DMS153 (cell line): ENCODE results near the gene BLM.
"Not testable (repeated sequence)": the region's sequence is repeated elsewhere in the genome, so short reads cannot be mapped to it uniquely, and the experiment has no call there.

Experiments
- DNase-seq: peaks from one replicate; lab custom pipeline; 2025; lab: John Stamatoyannopoulos, UW

The BLM gene

DNA sequence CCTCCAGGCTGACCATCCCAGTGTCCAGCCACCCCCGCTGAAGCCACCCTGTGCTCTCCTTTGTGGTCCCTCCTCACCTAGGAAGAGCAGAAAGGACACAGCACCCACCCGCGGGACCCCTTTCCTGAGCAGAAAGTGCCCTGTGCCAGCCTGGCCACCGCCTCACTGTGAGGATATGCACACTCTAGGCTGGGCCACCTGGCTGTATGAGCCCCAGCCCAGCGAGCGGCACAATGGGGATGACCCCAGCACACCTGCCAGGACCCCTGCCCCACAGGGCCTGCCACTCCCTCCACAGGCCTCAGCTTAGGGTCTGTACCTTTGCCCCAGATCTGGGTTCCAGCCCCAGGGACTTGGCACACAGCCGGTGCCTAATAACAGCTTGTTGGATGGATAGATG is 103.3 kb downstream of the BLM start:
- no peak for DNase-seq

DNA sequence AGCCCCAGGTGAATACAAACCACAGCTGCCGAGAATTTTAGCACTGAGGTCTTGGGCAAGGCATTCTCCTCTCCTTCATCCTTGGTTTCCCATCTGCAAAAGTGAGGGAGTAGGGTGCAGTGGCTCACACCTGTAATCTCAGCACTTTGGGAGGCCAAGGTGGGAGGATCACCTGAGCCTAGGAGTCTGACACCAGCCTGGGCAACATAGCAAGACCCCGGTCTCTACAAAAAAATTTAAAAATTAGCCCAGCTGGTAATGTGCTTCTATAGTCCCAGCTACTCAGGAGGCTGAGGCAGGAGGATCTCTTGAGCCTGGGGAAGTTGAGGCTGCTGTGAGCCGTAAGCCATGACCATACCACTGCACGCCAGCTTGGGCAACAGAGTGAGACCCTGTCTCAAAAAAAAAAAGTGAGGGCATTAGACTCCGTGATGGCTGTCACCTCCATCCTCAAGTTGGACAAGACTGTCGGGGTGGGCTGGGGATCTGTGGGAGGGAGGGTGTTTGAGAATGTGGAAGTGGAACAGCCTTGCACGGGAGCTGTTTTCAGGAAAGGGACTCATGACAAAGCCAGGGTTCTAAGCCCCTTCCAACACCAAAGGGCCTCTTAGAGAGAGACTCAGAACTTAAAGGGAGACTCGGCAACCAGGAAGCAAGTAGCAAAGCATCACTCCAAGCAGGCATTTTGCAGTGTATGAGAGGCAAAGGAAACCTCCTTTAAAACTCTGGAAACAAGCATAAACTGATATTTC is 105.2 kb downstream of the BLM start:
- DNase-seq = no peak

DNA sequence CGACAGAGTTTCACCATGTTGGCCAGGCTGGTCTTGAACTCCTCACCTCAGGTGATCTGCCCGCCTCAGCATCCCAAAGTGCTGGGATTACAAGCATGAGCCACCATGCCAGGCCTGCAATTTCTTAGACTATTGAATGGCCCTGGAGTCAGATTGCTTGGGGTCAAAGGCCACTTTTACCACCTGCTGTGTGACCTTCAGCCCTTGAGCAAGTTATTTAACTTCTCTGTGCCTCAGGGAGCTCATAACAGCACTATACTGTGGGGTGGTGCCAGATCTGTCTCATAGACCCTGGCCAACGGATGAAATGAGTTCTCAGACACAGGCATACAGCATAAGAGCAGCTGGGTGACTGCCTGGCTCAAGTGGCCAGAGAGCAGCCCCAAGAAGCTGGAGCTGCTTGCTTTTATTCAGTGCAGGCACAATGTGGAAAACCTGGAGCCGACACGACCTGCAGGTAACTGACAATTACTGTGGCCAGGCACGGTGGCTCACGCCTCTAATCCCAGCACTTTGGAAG is 106.4 kb downstream of the BLM start:
- no peak for DNase-seq

DNA sequence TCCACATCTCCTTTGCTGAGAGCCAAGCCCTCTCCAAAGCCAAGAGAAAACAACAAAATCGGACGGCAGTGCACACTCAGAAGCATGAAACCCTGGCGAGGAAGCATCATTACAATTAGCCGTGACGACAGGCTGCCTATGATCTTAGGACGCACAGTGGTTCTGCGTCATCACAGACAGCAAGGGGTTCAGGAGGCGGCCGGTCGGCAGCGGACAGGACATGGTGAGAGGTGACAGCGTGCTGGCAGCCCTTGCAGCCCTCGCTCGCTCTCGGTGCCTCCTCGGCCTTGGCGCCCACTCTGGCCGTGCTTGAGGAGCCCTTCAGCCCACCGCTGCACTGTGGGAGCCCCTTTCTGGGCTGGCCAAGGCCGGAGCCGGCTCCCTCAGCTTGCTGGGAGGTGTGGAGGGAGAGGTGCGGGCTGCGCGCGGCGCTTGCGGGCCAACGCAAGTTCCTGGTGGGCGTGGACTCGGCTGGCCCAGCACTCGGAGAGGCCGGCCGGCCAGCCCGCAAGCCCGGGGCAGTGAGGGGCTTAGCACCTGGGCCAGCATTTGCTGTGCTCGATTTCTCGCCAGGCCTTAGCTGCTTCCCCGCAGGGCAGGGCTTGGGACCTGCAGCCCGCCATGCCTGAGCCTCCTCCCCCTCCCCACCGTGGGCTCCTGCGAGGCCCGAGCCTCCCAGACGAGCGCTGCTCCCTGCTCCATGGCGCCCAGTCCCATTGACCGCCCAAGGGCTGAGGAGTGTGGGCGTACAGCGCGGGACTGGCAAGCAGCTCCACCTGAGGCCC is 108.2 kb downstream of the BLM start:
- DNase-seq = not testable (repeated sequence)

DNA sequence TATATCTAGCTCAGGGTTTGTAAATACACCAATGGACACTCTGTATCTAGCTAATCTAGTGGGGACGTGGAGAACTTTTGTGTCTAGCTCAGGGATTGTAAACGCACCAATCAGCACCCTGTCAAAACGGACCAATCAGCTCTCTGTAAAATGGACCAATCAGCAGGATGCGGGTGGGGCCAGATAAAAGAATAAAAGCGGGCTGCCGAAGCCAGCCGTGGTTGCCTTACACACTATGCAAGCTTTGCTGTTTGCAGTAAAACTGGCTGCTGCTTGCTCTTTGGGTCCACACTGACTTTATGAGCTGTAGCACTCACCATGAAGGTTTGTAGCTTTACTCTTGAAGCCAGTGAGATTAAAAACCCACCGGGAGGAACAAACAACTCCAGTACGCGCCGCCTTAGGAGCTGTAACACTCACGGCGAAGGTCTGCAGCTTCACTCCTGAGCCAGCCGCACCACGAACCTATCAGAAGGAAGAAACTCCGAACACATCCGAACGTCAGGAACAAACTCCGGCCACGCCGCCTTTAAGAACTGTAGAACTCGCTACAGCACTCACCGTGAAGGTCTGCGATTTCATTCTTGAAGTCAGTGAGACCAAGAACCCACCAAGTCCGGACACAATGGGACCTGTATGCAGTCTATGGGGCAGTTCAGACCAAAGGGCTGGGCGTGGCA is 109.2 kb downstream of the BLM start:
- not testable (repeated sequence) for DNase-seq

DNA sequence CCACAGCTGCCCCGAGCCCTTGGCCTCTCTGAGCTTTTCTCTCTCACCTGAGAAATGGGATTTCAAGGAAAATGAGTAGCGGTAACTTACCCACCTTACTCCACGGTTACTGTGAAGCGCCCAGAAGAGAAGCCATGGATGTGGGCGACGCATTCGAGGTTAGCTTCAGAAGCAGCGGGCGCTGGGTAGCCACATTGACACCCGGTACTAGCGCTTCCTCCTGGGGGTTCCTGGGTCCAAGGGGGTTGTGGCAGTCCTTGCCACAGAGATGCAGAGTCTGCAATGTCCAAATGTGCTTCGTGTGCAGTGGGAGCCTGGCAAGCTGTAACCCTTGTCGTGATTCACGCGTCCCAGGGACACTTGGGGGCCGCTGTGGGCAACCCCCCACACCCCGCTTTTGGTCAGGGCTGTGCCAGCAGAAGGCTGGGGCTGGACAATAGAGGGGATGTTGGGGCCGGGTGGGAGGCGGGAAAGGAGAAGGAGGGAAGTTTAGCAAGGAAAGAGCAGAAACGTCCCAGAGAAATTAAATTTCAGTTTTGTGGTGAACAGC is 109.8 kb downstream of the BLM start:
- DNase-seq = no peak

DNA sequence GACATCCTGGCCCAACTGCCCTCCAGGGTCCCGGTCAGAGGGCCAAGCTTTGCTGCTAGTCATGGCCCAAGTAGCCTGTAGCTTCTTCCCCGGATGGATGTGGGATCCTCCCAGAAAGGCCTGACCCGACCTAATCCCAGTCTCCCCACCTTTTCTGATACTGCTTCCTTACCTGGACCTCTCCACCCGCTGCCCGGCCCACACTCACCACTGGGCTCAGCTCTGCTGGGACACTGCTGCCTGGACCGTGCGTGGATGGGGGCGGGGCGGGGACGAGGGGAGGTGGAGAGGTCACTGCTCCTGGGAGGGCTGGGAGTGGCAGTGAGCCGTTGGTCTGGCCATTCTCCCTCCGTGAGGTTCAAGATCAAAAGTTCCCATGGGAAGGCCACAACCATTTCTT is 111.0 kb downstream of the BLM start:
- DNase-seq = no peak

DNA sequence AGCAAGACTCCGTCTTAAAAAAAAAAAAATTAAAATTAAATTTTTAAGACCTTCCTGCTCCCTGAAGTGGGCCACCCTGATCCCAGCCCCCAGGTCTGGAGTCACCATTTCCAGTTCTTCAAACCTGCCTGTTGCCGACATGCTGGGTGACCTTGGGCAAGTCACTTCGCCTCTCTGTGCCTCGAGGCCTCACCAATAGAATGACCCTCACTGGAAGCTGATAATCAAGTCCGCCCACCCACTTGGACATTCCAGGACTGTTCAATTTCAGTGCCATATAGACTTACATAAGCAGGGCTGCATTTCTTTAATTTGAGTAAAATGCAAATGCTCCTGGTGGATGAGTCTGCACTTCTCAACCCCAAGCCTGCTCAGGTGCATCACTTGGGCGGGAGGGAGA is 112.0 kb downstream of the BLM start:
- DNase-seq = no peak

DNA sequence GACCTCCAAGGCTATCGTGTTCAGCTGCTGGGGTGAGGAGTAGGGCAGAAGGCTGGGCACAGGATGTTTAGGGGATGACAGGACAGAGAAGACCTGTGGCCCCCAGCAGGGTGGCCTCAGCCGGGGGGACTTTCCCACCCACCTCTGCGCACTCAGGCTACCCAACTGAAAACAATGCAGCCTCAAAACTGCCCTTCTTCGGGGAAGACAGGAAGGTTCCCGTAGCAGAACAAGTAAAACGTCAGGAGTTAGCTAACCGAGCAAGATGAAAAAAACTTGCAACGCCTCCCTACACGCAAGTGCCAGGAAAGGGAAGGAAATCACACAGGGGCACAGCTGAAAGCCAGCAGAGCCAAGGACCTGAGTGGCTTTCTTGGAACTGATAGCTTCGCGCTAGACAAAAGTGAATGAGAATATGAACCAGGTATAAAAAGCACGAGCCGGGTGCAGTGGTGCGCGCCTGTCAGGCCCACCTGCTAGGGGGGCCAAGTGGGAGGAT is 112.8 kb downstream of the BLM start:
- DNase-seq = no peak

DNA sequence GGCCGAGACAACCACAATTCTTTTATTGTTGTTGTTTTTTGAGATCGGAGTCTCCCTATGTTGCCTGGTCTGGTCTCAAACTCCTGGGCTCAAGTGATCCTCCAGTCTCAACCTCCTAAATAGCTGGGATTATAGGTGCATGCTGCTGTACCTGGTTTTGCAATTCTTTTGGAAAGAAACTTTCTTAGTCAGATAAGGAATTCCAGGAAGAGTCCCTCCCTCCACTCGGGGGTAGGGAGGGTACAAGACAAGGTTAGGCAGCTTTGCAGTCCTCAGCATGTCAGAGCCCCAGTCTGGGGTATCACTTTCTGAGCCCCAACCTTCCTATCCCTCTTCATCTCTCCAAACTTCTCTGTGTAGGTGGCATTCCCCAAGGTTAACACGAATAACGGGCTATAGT is 117.5 kb downstream of the BLM start:
- DNase-seq = no peak

DNA sequence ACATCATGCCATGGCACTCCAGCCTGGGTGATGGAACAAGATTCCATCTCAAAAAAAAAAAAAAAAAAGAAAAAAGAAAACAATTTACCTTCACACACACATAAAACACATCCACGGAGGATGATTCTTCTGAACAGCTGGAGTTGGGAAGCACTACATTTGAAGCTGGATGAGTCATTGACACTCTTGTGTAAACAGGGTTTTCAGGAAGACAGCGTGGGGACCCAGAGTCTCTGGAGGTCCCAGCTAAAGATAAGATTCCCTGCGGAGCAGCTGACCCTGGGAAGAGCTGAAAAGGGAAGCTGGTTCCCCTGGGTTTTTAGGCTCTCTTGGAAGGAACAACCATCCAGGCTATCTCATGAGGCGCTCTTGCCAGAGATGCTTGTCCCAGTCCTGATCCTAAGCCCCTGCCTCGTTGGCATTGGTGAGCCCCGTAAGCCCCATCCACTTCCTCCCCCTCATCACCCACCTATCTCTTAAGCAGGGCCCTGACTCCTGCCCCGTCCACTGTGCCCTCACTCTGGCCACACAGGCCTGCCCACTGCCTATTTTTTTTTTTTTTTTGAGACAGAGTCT is 119.2 kb downstream of the BLM start:
- DNase-seq = no peak

DNA sequence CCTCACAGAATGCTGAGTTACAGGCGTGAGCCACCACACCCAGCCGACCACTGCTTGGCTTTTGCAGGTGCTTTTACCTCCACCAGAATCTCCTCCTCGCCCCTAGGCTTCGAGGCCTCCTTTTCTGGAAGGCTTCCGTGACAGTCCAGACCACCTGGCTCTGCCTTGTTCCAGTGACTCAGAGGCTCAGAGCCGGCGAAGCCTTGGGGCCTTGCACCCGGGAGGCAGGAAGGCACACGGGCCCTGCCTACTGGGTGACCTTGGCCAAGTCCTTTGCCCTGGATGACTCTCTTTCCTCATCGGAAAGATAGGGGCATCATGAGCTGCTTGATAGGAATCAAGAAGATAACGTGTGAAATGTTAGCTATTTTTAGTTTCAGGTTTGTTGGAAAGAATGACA is 119.9 kb downstream of the BLM start:
- DNase-seq = no peak

DNA sequence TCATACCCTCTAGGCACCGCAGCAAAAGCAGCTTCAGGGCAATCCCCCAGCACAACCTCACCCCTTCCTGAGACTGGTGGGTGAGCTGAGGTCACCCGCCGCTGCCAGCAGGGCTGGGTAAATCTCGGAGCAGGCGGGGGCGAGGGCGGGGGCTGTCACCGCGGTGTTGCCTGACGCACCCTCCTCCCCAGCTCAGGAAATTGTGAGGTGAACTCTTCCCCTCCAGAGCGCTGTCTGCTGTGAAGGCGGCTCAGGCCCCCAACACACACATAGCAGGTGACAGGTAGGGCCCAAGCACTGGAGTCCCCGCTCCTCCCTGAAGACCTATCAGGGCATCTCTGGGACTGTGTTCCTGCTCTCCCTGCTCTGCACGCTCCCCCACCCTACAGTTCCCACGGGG is 121.0 kb downstream of the BLM start:
- DNase-seq = no peak

DNA sequence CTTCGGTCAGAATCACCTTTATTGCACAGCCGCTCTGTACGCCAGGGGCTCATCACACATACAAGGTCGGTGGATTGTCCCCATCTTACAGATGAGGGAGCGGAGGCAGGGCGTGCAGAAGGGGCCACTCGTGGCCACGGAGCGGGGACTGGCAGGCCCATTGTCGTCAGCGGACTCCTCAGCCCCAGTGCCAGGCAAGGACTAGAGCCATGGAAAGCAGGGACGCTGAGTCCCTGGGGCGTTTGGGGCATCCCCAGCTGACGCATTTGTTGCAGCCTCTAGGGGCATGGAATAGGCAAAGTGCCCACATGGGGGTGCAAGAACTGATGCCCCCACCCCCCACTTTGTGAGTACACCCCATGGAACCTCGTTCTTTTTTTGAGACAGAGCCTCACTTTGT is 121.4 kb downstream of the BLM start:
- DNase-seq = no peak

DNA sequence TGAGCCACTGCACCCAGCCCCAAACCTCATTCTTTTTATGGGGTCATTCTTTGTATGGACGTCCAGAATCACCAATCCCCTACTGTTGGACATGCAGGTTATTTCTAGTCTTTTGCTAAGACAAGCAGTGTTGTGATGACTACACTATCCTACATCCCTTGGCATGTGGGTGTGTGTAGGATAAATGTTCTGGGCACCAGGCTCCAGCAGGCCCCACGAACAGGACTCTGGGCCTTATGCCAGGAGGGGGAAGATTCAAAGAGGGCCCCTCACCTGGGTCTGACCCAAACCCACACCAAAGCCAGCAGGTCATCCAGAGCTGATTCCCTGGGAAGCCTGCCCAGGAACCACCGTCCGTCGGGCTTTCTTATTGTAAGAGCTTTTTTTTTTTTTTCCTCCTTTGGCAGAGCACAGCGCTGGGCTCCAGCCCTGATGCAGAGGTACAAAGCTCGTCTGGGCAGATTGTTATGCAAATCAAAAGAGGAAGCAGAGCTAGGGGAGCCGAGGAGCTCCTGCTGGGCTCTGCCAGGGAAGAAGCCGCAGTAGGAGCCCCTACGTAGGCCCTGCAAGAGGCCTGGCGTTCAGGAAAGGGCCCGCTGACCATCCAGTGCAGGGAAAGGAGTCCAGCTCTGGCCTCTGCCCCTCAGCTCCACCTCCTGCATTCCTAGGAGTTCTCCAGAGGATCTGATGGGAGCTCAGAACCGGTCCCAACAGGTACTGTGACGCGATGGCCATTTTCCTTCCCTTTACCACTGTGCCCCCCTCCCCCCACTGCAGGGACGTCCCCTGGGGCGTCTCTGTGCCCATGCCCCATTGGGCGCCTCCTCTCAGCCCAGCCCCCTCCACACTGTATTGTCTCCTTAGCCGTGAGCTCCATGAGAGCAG is 122.3 kb downstream of the BLM start:
- no peak for DNase-seq

DNA sequence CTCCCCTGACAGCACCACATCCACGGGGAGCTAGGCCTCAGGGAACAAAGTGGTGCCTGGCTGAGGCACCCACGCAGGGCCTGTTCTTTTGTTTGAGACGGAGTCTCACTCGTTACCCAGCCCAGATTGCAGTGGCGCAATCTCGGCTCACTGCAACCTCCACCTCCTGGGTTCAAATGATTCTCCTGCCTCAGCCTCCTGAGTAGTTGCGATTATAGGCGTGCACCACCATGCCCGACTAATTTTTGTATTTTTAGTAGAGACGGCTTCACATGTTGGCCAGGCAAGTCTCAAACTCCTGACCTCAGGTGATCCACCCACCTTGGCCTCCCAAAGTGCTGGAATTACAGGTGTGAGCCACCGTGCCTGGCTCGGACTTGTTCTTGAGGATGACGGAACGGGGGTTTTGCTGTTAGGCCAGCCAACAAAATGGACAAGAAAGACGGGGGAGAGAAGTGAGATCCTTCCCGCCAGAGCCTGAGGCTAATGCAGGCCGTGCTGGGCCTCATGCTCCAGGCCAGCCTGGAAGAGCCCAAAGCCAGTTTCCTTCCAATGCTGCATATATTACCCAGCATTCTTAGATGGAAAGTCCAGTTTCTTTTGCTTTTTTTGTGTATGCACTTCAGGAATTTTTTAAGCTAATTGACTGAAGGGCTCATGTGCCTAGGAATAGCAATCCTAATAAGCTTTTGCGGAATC is 123.2 kb downstream of the BLM start:
- no peak for DNase-seq

DNA sequence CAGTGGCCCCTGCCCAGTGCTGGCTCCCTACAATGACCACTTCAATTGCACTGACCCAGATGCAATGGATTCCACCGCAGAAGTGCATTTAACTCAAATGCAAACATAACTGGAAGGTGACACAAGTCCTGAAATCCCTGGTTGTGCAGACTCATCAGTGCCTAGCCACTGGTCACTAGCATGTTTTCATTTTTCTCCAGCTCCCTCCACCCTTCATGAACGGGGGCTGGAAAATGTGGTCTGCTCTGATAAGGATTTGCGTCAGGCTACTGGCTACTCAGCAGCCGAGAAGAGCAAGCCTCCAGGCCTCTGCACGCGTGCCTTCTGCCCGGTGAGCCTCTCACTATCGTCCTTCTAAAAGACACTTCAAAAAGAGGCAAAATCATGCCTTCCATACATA is 123.8 kb downstream of the BLM start:
- no peak for DNase-seq

DNA sequence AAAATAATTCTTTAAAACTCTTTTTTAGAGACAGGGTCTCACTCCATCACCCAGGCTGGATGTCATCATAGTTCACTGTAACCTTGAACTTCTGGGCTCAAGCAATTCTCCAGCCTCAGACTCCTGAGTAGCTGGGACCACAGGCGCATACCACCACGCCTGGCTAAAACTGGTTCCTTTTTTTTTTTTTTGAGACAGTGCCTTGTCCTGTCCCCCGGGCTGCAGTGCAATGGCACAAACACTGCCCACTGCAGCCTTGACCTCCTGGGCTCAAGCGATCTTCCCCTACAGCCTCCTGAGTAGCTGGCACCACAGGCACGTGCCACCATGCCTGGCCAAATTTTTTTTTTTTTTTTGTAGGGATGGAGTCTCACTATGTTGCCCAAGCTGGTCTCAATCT is 127.5 kb downstream of the BLM start:
- no peak for DNase-seq

DNA sequence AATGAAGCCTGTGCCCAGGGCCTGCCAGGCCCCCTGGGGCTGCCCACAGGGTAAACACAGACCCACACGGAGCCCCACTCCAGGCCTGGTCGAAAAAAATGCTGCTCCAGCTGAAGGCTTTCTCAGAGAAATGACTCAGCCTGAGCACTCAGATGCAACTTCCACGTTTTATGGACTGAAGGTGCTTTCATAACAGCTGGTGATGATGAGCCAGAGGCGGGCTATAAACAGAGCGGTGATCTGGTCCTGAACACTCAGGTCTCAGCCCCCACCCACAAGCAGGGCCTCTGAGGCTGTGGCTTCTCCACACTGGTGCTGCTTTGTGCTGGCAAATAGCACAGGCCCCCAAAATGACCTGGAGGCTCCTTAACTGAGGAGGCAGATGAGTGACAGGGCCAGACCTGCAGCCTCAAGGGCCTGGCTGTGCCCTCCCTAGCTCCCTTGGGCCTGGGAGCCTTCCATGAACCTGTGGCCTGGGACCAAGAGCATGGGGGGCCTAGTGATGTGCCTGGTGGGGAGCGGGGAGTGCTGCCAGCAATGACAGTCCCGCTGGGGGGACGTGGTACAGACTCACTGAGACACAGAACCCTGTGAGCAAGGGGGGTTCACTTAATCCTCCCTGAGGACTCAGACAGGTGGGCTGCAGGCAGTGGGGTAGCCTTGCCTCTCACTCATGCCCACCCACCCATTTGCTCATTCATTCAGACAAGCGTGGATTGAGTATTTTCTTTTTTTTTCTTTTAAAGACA is 128.2 kb downstream of the BLM start:
- DNase-seq = no peak

DNA sequence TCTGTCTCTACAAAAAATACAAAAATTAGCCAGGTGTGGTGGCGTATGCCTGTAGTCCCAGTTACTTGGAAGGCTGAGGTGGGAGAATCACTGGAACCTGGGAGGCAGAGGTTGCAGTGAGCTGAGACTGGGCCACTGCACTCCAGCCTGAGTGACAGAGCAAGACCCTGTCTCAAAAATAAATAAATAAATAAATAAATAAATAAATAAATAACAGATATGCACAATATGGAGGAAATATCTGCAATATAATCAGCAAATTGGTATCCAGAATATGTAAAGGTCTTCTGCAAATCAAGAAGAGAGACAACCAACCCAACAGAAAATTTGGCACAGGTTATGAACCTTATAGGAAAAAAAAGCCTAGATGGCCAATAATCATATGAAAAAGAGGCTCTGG is 132.3 kb downstream of the BLM start:
- DNase-seq = not testable (repeated sequence)
